Adipose tissue (tissue), 3 donors: ENCODE results near the gene PLXNB3. TPM values are rescaled to one million over a fixed set of nuclear protein-coding genes. Genes with fewer than 3 reads are reported as not detected.

Experiments
- H3K27ac ChIP-seq: one replicate; pipeline ENCODE4 v1.5.1; 2013; ENCODE audit warnings: low read depth, low read length
- WGBS, 3 donors: extraction: QIAGEN DNeasy Blood & Tissue Kit; methylation state at CpG; one replicate each; pipeline ENCODE4 v1.1.7; 2013; 5-methylcytosine and 5-hydroxymethylcytosine counted together
- polyA plus RNA-seq, 3 donors: library from polyadenylated mRNA; stranded (reverse); fragments of 200-250 nt; gene quantifications; one replicate each; pipeline ENCODE4 v1.2.3, GENCODE V29; 2013
- donor health status: healthy with polysubstance abuse.
- donor health status: Bipolar disorder and iron deficiency.
- donor health status: healthy.

PLXNB3 gene
- polyA plus RNA-seq, 3 donors, result 3.4 to 9.1 (median 8.3) TPM

DNA sequence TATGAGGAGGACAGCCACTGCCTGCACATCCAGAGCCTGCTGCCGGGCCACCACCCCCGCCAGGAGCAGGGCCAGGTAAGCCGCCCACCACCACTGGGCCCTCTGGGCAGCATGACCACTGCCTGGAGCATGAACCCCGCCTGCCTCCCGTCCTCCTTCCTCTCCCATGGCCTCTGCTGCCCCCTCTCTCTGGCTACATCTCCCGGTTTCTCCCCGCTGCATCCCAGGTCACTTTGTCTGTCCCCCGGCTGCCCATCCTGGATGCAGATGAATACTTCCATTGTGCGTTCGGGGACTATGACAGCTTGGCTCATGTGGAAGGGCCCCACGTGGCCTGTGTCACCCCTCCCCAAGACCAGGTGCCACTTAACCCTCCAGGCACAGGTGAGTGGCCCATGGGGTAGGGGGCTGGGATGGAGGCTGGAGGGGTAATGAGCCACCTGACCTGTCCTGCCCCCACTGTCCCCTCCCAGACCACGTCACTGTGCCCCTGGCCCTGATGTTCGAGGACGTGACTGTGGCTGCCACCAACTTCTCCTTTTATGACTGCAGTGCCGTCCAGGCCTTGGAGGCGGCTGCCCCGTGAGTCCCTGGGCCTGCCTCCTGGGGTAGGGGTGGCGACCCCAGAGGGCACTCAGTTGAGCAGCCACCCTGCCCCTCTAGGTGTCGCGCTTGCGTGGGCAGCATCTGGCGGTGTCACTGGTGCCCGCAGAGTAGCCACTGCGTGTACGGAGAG lies 6.0 kb downstream of the PLXNB3 start:
- 82 to 84% (median 84%) methylated on average over 16 to 25 of the region's 25 CpGs for WGBS, 3 donors
- H3K27ac ChIP-seq, result no peak overlapping the region

DNA sequence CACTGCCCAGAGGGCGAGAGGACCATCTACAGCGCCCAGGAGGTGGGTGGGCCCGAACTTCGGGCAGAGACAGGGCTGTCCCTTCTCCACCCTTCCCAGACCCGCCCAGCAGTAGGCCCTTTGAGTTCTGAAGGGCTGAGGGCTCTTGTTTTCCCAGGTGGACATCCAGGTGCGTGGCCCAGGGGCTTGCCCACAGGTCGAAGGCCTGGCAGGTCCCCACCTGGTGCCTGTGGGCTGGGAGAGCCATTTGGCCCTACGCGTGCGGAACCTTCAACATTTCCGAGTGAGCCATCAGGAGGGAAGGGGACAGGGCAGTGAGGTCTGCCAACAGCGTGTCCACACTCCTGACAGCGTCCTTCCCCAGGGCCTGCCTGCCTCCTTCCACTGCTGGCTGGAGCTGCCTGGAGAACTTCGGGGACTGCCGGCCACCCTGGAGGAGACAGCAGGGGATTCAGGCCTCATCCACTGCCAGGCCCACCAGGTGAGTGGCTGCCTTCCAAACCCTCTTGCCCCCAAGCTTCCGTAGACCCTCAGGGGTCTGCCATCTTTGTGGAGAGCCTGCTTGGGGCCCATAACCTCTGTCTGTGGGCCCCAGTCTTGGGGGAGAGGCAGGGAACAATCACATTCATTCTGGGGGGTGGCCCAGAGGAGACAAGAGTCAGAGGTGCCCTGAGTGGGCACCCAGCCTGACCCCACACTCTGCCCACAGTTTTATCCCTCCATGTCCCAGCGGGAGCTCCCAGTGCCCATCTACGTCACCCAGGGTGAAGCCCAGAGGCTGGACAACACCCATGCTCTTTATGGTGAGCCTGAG lies 6.8 kb downstream of the PLXNB3 start:
- no peak overlapping the region for H3K27ac ChIP-seq
- 84 to 92% (median 92%) methylated on average over 9 to 18 of the region's 18 CpGs for WGBS, 3 donors

DNA sequence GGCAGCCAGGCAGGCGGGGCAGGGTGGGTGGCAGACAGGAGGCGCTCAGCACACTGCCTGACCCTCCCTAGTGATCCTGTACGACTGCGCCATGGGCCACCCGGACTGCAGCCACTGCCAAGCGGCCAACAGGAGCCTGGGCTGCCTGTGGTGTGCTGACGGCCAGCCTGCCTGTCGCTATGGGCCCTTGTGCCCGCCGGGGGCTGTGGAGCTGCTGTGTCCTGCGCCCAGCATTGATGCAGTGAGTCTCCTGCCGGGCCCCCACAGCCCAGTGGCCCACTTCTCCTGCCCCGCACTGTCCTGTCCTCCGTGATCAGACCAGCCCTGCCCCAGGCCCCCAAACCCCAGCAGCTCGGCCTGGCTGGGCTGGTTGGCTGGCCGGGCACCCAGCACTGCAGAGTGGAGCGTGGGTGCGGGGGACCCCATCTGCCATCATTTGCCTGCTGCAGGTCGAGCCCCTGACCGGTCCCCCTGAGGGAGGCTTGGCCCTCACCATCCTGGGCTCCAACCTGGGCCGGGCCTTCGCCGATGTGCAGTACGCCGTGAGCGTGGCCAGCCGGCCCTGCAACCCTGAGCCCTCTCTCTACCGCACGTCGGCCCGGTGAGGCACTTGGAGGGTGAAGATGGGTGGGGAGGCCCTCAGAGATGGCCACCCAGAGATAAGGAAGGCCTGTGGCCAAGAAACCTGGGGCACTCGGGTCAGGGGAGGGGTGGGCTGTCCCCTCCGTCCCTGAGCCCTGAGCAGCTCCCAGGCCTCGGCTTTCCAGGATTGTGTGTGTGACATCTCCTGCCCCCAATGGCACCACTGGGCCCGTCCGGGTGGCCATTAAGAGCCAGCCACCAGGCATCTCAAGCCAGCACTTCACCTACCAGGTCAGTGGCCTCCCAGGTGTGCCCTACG lies 7.6 kb downstream of the PLXNB3 start:
- H3K27ac ChIP-seq, result no peak overlapping the region
- WGBS, 3 donors, result 83 to 92% (median 89%) methylated on average over 27 to 37 of the region's 37 CpGs

- no peak overlapping the region for H3K27ac ChIP-seq
- 79 to 85% (median 84%) methylated on average over 7 to 21 of the region's 21 CpGs for whole genome bisulfite sequencing, 3 donors
These were observed 8.5 kb downstream of the PLXNB3 start for GRCh38 chrX:153772316-153773217.

GRCh38 chrX:153773218-153773611 lies 9.2 kb downstream of the PLXNB3 start:
- WGBS, 3 donors, result 91 to 97% (median 95%) methylated on average over 6 to 23 of the region's 23 CpGs

DNA sequence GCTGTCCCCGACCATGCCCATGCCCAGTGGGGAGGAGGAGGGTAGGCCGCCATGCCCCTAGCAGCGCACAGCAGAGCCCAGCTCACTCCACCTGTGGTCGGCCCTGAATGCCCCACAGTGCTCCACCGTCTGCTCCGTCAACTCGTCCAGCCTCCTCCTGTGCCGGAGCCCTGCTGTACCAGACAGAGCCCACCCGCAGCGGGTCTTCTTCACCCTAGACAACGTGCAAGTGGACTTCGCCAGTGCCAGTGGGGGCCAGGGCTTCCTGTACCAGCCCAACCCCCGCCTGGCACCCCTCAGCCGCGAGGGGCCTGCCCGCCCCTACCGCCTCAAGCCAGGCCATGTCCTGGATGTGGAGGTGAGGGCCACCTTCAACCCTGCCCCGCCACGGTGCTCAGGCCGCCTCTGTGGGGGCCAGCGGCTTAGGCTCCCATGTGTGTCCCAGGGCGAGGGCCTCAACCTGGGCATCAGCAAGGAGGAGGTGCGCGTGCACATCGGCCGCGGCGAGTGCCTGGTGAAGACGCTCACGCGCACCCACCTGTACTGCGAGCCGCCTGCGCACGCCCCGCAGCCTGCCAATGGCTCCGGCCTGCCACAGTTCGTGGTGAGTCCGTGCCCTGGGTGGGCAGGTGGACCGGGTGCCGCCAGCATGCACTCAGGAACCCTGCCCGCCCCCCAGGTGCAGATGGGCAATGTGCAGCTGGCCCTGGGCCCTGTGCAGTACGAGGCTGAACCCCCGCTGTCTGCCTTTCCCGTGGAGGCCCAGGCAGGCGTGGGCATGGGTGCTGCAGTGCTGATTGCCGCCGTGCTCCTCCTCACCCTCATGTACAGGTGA lies 9.9 kb downstream of the PLXNB3 start:
- 92 to 96% (median 94%) methylated on average over 22 to 48 of the region's 48 CpGs for WGBS, 3 donors
- H3K27ac ChIP-seq, result no peak overlapping the region

More at GRCh38 chrX:153773218-153773611, 9.2 kb downstream of the PLXNB3 start:
- no peak overlapping the region for H3K27ac ChIP-seq

- WGBS, 3 donors, result 90 to 93% (median 92%) methylated on average over 17 to 37 of the region's 37 CpGs
- no peak overlapping the region for H3K27ac ChIP-seq
These were observed 10.7 kb downstream of the PLXNB3 start for GRCh38 chrX:153774576-153775292.

DNA sequence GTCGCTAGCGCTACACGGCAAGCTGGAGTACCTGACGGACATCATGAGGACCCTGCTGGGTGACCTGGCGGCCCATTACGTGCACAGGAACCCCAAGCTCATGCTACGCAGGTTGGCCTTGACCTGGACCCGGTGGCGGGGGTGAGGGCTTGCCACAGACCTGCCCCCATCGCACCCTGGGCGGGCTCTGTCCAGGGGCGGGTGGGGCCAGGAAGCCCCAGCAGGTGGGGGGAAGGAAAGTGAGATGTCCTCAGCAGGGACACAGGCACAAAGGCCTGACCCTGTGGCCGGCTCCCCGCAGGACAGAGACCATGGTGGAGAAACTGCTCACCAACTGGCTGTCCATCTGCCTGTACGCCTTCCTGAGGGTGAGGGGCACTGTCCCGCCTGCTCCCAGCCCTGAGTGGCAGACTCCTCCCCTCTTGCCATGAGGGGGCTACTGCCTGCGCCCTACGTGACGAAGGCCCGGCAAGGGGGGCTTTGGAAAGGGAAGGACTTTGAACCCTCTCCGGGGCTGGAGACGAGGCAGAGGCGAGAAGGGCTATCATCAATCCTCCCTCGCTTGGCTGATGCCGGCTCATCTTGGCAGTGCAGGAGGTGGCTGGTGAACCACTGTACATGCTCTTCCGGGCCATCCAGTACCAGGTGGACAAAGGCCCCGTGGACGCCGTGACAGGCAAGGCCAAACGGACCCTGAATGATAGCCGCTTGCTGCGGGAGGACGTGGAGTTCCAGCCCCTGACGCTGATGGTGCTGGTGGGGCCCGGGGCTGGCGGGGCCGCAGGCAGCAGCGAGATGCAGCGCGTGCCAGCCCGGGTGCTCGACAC lies 11.5 kb downstream of the PLXNB3 start:
- no peak overlapping the region for H3K27ac ChIP-seq
- WGBS, 3 donors, result 84 to 95% (median 93%) methylated on average over 19 to 42 of the region's 42 CpGs

GRCh38 chrX:153776120-153776599 lies 12.1 kb downstream of the PLXNB3 start:
- no peak overlapping the region for H3K27ac ChIP-seq
- 72 to 93% (median 85%) methylated on average over 4 to 20 of the region's 20 CpGs for WGBS, 3 donors

DNA sequence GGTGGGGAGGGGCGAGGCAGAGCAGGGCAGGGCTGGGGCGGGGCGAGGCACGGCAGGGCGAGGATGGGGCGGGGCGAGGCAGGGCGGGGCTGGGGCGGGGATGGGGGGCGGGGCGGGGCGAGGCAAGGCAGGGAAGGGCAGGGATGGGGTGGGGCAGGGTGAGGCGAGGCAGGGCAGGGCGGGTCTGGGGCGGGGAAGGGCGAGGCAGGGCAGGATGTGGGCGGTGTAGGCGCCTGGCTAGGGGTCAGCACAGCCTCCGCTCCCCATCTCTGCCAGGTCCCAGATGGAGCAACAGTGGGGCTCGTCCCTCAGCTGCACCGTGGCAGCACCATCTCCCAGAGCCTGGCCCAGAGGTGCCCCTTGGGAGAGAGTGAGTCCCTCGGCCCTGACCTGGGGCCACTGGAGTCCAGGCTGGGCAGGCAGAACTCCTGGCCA lies 12.6 kb downstream of the PLXNB3 start:
- WGBS, 3 donors, result 75 to 100% (median 80%) methylated on average over 1 to 9 of the region's 22 CpGs
- H3K27ac ChIP-seq, result no peak overlapping the region

GRCh38 chrX:153777261-153778090 lies 13.4 kb downstream of the PLXNB3 start:
- 76 to 90% (median 89%) methylated on average over 12 to 34 of the region's 34 CpGs for WGBS, 3 donors
- H3K27ac ChIP-seq, result no peak overlapping the region

GRCh38 chrX:153778181-153778580 lies 14.1 kb downstream of the PLXNB3 start:
- no peak overlapping the region for H3K27ac ChIP-seq
- 50 to 78% (median 64%) methylated on average over 14 to 17 of the region's 17 CpGs for WGBS, 3 donors

- 83 to 84% (median 83%) methylated on average over 11 to 16 of the region's 16 CpGs for WGBS, 3 donors
- no peak overlapping the region for H3K27ac ChIP-seq
These were observed 14.6 kb downstream of the PLXNB3 start for GRCh38 chrX:153778684-153779101.

DNA sequence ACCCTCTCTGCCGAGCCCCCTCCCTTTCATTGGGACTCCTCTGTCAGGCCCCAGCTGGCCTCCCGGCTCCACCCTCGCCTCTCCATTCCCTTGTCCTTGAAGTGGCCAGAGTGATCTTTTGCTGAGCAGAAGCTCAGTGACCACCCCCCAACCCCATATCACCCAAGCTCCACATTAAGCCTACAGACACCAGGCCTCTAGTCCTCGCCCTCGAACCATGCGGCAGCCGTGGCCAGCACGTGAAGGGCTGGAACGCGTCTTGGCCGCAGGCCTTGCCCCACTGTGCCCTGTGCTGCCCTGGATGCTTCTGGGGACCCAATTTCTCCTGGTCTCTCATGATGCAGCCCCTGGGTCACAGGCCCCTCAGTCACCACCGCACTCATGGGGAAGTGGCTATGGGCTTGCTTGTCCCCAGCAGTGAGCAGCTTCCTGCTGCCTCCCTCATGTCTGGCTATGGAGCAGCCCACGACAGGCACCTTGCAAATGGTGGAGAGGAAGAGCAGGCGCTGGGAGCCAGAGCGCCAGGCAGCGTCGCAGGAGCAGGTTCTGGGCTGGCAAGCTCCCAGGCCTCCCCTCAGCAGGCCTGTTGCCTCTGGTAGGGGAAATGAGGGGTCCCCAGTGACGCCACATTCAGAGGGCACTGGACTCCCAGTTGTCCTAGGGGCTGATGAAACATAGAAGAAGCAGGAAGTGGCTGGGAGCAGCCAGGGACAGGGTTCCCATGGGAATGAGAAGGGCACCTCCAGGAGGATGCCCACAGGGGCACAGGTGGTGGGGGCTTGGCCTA lies 16.0 kb downstream of the PLXNB3 start:
- no peak overlapping the region for H3K27ac ChIP-seq
- 66 to 74% (median 72%) methylated on average over 18 of the region's 18 CpGs for WGBS, 3 donors
